Activated T-cell treated with anti-CD3 and anti-CD28 coated beads for 24 hours (primary cell): ENCODE results near the gene DAGLA.
"Not testable (repeated sequence)": the region's sequence is repeated elsewhere in the genome, so short reads cannot be mapped to it uniquely, and the experiment has no call there.

Experiments
- DNase-seq: peaks from one replicate; pipeline ENCODE4 v3.0.0-alpha.2; 2020; ENCODE audit warnings: low read depth

The DAGLA gene, protein sequence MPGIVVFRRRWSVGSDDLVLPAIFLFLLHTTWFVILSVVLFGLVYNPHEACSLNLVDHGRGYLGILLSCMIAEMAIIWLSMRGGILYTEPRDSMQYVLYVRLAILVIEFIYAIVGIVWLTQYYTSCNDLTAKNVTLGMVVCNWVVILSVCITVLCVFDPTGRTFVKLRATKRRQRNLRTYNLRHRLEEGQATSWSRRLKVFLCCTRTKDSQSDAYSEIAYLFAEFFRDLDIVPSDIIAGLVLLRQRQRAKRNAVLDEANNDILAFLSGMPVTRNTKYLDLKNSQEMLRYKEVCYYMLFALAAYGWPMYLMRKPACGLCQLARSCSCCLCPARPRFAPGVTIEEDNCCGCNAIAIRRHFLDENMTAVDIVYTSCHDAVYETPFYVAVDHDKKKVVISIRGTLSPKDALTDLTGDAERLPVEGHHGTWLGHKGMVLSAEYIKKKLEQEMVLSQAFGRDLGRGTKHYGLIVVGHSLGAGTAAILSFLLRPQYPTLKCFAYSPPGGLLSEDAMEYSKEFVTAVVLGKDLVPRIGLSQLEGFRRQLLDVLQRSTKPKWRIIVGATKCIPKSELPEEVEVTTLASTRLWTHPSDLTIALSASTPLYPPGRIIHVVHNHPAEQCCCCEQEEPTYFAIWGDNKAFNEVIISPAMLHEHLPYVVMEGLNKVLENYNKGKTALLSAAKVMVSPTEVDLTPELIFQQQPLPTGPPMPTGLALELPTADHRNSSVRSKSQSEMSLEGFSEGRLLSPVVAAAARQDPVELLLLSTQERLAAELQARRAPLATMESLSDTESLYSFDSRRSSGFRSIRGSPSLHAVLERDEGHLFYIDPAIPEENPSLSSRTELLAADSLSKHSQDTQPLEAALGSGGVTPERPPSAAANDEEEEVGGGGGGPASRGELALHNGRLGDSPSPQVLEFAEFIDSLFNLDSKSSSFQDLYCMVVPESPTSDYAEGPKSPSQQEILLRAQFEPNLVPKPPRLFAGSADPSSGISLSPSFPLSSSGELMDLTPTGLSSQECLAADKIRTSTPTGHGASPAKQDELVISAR

DNA sequence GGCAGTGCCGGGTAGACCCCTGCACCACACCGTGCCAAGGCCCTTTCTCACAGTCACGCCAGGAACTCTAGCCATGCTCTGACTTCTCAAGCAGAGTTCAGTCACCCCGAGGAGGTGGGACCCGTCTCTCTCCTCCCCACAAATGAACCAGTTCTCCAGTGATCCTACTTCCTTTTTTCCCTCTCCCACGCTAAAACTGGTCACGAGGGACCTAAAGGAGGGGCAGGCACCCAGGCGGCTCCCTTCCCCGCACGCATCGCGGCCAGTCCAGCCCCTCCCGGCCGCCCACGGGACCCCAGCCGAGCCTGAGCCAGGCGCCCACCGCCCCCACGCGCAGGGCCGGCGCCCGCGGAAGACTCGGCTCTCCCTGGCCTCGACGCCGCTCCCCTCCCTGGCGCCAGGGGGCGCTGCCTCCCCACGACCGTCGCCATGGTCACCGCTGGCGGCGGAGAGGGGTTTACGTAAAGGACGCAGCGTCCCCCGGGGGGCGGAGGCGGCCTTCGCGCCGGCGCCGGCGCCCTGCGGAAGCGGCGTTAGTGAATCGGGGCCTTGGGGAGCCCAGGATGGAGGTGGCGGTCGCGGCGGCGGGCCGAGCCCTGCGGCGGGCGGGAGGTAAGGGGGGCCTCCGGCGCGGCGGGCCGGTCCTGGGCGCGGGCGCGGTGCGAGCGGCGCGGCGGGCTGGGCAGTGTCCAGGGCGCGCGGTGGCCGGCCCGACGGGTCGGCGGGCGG lies at the start of gene DAGLA:
Gene DAGLA, plus strand, starts transcription at position 499 of the 729 bp plus-strand sequence. CDS start 39,765 bp downstream, outside the sequence.
- DNase-seq = peak; percentile 67

DNA sequence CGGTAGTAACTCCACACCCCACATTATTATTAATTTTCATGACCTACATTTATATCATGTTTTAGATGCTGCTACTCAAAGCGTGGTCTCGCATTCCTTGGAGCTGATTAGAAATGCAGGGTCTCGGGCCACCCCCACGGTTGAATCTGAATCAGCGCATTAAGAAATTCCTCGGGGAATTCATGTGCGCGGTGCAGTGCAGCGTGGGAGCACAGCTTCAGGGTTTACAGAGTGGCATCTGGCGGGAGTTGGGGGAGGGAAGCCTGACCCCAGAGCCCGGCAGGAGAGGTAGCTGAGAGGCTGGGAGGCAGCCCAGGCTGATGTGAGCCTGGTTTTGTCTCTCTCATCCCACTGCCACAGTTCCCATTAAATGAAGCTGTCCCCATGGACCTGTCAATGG lies 48.1 kb upstream of the DAGLA start:
- DNase-seq = no peak

DNA sequence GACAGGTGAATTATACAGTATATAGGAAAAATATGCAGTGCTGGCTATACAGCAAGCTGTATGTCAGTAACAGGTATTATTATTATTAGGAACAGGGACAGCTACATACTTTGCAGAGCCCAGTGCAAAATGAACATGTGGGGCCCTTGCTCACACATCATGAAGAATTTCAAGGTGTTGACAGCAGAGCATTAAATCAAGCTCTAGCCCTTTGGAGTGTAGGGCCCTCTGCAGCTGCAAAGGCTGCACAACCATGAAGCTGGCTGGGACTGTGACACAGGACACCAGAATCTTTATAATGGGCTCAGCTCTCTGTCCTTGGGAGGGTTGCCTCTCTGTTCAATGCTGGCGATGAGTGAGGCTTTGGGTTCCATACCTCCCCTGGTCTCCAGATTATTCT lies 44.9 kb upstream of the DAGLA start:
- no peak for DNase-seq

DNA sequence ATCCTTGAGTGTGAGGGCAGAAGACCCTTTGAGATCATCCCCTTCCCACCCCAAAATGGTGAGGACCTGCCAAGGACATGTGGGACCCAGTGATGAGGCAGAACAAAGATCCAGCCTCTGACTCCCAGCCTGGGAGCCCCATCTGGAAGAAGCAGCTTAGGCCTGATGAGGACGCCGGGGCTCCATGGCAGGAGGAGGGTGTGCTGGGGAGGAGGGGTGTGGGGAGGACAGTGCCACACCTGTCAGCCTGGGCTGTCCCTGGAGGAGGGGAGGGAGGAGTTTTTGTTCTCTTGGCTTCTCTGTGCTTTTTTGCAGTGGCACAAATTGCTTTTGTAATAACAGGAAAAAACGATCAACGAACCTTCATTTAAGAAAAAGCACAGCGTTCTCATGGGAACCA lies 44.4 kb upstream of the DAGLA start:
- DNase-seq = no peak

DNA sequence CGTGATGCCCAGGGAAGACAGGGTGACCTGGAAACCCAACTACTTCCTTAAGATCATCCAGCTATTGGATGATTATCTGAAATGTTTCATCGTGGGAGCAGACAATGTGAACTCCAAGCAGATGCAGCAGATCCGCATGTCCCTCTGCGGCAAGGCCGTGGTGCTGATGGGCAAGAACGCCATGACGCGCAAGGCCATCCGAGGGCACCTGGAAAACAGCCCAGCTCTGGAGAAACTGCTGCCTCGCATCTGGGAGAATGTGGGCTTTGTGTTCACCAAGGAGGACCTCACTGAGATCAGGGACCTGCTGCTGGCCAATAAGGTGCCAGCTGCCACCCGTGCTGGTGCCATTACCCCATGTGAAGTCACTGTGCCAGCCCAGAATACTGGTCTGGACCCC lies 43.5 kb upstream of the DAGLA start:
- no peak for DNase-seq

DNA sequence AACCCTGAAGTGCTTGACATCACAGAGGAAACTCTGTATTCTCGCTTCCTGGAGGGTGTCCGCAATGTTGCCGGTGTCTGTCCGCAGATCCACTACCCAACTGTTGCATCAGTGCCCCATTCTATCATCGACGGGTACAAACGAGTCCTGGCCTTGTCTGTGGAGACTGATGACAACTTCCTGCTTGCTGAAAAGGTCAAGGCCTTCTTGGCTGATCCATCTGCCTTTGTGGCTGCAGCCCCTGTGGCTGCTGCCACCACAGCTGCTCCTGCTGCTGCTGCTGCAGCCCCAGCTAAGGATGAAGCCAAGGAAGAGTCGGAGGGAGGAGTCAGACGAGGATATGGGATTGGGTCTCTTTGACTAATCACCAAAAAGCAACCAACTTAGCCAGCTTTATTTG lies 42.9 kb upstream of the DAGLA start:
- DNase-seq = no peak

DNA sequence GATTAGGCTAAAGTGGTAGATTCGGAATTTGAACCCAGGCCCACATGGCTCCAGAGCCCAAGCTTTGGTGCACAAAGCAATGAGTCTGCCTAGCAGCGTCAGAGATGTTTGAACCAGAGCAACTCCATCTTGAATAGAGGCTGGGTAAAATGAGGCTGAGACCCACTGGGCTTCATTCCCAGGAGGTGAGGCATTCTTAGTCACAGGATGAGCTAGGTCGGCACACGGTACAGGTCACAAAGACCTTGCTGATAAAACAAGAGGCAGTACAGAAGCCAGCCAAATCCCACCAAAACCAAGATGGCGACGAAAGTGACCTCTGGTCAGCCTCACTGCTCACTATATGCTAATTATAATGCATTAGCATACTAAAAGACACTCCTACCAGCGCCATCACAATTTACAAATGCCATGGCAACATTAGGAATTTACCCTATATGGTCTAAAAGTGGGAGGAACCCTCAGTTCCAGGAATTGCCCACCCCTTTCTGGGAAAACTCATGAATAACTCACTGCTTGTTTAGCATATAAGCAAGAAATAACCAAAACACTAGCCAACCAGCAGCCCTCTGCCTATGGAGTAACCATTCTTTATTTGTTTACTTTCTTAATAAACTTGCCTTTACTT lies 40.3 kb upstream of the DAGLA start:
- DNase-seq = no peak

DNA sequence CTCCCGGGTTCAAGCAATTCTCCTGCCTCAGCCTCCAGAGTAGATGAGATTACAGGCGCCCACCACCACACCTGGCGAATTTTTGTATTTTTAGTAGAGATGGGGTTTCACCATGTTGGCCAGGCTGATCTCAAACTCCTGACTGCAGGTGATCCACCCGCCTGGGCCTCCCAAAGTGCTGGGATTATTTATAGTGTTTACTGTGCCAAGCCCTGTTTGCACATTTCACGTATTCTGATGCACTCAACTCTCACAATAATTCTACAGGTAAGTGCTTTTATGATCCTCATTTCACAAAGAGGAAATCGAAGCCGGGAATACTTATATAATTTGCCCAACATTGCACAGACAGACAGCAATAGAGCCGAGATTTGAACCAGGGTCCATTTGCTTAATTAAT lies 38.0 kb upstream of the DAGLA start:
- DNase-seq = no peak

DNA sequence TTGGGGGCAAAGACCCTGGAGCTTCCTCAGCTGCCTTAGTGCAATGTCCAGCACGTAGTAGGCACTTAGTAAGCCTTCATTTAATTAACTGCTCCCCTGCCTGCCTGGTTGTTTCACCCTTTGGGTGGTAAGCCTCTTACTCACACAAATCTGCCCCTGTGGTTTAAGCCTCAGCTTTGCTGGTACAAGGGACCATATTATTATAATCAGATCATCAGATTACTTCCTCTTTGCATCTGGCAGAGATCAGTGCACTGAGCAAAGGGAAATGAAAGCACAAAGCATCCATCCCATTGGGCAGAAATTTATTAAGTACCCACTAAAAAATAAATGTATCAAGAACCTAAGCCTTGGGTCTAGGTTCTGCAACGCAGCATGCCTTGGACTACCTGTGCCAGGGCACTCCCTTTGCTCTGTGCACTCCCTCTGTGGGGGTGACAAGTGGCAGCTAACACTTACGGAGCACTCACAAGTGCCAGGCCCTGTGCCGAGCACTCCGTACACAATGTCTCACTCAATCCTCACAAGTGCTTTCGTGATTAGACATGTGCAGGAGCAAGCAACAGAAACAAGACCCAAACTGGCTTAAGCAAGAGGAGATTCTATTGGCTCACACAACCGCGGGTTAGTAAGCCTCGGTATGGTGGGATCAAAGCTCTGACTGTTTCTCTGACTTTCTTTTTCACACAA lies 34.9 kb upstream of the DAGLA start:
- no peak for DNase-seq

DNA sequence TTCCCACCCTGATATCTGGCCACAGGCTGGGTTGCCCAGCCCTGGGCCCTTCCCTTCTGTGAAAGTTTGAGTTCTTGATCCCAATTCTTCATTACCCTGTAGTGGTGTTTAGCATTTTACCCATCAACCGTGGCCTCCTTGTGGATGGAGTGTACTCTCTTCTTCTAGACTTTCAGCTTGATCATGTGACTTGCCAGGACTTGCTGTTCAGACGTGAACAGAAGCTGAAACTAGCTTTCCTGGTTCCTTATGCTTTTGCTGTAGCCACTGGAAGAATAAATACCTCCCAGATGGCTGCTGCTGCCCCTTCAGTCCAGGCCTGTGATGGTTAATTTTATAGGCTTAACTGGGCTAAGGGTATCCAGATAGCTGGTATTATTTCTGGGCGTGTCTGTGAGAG lies 32.7 kb upstream of the DAGLA start:
- DNase-seq = no peak

DNA sequence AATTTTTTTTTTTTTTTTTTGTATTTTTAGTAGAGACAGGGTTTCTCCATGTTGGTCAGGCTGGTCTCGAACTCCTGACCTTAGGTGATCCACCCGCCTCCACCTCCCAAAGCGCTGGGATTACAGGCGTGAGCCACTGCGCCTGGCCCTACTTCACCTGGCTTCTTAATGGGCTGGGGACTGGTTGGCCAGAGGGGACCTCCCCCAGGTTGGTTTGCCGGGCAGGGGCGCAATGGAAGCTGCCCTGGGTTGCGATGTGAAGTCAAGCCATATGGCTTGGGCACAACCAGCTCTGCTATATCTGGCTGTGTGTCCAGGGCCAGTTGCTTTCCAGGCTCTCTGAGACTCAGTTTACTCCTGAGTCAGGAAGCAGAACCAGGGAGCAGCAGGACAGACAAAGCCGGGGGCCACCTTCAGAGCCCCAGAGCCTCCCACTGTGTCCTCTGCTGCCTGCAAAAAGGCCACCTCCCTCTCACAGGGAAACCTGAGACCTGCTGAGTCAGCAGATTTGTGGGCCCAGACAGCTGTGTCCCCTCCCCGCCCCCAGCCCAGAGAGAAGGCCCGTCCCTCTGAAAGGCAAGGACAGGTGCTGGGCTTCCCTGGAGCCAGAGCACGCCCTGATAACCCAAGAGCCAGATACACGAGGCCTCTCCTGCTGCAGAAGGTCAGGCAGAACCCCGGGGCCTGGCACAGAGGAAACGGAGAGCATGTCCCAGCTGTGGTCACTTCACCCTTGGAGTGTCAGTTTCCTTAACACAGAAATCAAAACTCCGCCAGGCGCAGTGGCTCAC lies 29.2 kb upstream of the DAGLA start:
- no peak for DNase-seq

DNA sequence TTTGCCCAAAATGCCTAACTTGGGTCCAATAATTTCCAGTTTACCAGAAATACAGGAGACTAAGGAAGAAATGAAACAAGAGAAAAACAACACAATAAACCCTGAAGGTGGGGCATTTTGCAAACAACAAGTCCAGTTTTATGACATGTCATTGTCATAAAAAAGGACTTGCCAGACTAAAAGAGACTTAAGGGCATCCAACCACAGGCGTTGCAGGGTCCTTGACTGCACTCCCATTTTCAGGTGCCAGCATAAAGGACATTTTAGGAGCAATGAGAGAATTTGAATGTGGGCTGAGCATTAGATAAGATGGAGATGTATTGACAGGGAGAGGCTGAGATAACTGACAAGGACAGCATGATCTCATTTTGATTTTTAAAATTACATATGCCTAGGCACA lies 28.1 kb upstream of the DAGLA start:
- DNase-seq = no peak

DNA sequence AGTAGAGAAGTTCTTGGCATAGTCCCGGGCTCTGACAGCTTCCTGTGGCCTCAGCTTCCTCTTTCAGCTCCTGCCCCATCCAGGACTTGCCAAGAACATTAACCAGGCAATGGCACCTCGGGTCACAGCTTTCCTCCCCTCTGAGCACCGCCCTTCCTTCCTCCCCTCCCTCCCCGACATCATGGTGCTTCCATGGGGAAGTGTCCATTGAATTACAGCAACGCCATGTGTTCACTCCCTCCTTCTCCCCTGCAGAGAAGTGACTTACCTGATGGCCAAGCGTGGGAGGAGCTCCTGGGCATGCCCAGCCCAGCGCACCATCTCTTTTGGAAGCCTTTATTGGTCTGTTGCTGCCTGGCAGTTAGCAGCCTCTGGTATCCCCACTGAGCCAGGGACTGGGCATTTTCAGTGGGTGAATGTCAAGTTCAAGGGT lies 25.8 kb upstream of the DAGLA start:
- no peak for DNase-seq

DNA sequence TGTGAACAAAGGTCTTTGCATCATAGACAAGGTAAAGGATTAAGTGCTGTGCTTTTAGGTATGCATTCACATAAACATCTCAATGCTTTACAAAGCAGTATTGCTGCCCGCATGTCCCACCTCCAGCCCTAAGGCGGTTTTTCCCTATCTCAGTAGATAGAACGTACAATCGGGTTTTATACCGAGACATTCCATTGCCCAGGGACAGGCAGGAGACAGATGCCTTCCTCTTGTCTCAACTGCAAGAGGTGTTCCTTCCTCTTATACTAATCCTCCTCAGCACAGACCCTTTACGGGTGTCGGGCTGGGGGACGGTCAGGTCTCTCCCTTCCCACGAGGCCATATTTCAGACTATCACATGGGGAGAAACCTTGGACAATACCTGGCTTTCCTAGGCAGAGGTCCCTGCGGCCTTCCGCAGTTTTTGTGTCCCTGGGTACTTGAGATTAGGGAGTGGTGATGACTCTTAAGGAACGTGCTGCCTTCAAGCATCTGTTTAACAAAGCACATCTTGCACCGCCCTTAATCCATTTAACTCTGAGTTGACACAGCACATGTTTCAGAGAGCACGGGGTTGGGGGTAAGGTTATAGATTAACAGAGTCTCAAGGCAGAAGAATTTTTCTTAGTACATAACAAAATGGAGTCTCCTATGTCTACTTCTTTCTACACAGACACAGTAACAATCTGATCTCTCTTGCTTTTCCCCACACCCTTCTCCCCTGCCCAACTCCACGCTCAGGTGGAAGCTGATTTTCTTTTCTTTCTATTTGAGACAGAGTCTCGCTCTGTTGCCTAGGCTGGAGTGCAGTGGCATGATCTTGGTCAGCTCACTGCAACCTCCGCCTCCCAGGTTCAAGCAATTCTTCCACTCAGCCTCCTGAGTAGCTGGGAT lies 24.7 kb upstream of the DAGLA start:
- not testable (repeated sequence) for DNase-seq

DNA sequence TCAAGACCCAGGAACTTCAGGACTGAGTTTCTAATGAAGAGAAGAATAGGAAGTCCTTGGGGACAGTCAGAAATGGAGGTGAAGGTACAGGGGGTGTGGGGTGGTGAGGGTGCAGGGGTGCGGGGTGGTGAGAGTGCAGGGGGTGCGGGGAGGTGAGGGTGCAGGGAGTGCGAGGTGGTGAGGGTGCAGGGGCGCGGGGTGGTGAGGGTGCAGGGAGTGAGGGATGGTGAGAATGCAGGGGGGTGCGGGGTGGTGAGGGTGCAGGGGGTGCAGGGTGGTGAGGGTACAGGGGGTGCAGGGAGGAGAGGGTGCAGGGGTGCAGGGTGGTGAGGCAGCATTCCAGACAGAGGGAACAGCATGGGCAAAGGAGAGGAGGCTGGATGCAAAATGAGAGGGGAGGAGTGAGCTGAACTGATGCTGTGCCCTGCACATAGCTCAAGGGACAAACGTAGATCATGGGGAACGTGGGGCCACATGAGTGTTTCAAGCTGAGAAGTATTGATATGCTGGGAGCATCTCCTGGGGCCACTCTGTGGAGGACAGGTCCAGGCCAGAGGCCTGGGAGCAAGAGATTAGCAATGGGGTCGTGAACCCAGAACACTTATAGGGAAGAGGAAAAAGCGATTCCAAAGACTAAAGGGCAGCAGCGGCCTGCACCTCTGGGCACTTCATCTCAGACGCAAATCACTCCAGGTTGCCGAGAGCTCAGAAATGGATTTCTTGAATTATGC lies 23.7 kb upstream of the DAGLA start:
- DNase-seq = no peak

DNA sequence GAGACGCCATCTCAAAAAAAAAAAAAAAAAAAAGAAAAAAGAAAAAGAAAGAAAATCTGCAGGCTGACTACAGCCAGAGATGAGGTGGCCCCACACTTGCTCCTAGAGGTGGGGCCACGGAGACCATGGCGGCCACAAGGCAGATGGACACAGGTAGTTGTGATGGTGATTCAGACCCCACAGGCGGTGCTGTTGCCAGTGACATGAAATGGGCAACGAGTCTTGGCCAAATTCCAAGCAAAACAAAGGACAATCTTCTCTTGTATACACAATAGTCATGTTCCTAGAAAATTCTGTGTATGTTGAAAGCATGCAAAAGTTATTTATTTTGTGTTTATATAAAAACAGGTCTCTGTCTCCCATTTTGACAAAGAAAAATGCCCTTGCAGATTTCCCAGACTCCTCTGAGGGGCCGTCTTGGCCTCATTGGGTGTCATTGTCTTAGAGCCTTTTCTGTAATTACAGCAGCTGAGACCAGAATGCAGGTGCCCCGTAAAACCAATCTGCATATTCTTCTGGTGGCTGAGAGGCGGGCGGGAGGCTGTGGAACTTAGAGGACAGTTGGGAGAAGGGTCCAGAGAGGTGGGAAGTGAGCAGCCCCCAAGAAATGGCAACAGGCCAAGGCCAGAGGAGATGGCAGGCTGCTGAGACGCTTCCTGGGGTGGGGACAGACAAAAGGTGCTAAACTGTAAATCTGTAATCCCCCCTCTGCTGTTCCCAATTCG lies 22.5 kb upstream of the DAGLA start:
- DNase-seq = no peak

DNA sequence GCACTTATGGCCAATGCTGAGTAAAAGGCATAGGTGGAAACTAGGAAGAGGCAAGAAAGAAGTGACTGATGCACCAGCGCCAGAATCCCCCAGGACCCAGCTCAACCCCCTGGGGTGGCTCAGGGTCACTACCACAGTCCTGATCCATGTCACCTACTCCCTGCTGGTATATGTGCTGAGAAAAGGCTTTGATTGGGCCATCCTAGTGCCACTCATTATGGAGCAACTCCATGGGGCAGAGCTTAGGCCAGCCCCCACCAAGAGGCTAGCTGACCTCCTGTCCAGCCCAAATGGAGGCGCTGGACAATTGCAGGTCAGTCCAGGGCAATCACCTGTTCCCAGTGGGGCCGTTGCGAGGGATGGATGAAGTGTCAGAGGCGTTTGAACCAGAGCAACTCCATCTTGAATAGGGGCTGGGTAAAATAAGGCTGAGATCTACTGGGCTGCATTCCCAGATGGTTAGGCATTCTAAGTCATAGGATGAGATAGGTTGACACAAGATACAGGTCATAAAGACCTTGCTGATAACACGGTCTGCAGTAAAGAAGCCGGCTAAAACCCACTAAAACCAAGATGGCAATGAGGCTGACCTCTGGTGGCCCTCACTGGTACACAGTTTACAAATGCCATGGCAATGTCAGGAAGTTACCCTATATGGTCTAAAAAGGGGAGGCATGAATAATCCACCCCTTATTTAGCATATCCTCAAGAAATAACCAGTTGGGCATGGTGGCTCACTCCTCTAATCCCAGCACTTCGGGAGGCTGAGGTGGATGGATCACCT lies 20.6 kb upstream of the DAGLA start:
- DNase-seq = no peak
